Renal pelvis (tissue), 4 donors: Measurements from ENCODE around the gene IKZF2. TPM values are rescaled to one million over a fixed set of nuclear protein-coding genes. Genes with fewer than 3 reads are reported as not detected.

ENCODE experiments used
- DNase-seq: peaks from one replicate; pipeline ENCODE4 v3.0.0-alpha.2; 2013
- polyA plus RNA-seq, 3 donors: library from polyadenylated mRNA; unstranded; fragments of 120-200 nt; gene quantifications; one replicate each; pipeline ENCODE4 v1.2.1, GENCODE V29; 2013; ENCODE audit not compliant: insufficient read length in 3 of 3

Gene IKZF2
- polyA plus RNA-seq, 3 donors: 7.3 to 10.5 (median 10.0) TPM

DNA sequence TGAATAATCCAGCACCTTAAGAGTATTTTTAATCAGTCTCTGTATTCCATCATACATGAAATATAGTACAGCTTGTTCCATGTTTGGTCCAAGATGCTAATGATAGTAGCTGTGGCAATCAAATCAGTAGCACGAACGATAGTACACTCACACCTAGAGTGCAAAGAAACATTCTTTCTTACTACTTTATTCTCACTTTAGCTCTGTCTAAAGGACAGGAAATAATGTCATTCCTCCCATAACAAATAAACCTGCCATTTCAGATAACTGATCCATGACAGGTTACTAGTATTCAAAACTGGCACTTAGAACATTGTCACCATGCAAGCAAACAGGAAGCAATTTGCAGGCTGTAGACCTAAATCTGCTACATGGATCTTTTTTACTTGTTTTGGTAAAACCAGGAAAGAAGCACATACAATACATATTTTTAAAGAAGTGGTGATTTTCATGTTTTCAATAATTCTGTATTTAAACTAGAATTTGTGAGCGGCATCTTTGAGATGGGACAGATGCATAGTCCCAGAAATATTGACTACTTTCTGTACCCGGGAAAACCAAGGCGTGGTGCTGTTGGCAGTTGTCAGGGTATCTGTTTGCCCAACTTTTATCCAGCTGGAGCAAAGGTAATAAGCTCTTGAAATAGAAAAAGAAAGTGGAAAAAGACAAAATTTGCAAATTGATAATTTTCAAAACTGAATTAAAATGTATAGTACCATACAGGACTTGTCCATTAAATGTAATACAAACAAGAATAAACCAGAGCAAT, 49.5 kb downstream of the IKZF2 start:
- DNase-seq: no peak

DNA sequence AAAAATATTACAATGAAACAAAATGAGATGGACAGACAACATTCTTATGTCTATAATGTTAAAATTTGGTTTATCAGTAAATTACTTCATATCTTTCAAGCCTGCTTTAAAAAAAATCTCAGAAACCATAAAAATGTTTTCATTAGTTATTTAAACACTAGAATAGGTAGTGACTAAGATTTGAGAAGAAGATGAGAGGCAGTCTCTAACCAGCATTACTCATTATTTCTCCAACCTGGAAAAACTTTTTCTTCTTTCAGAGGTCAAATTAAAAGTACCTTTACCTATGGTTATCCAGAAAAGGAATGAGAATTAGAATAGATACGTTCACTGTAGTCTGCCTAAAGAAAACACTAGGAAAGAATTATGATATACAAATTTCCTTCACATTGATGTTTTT, 50.3 kb downstream of the IKZF2 start:
- DNase-seq: no peak

DNA sequence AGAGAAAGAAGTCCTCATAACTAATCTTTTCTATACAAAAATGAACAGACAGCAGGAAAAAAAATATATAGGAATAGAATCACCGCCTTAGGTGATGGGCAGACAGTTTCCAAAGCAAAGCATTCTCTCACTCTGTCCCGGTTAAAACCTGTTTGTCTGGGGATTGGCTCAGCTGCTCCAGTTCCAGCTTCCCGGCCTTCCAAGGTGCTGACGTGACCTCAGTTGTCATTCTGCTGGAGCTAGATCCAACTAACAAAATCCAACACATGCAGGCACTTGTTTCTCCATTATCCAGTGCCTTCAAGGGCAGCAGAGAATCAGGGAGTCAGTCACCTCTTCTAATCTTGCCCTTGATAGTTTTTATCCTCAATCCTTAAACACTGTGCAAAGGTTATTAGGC, 52.8 kb downstream of the IKZF2 start:
- no peak for DNase-seq

GRCh38 chr2:213091765-213092164, 59.6 kb downstream of the IKZF2 start:
- DNase-seq: no peak

DNA sequence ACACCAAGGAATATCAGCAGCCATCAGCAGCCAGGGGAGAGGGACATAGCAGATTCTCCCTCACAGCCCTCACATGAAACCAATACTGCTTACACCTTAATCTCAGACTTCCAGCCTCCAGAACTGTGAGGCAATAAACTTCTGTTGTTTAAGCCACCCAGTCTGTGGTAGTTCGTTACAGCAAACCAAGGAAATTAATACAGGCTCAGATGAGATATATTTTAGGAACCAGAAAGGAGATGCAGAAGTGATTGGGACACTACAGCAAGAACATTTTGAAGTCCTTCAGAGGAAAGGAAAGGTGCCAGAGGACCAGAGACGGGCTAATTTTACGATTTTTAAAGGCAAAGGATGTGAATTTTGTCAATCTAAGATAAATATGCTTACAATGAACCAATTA, 60.6 kb downstream of the IKZF2 start:
- no peak for DNase-seq

DNA sequence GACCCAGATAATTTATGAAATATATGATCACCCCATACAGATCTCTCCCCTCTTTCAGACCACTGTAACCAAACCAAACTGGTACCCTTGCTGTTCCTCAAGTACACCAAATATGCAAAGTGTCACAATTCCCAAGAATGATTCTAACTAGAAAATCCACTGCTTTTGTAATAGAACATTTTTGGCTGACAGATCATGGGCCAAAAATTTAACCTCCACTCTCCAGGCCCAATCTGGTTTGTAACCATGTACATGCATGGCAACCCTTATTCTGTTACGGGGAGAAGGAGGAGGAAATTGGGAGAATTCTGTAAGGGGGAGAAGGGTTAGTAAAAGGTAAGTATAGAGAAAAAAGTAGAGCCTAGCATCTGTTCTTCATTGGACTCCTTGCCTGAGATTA, 62.0 kb downstream of the IKZF2 start:
- DNase-seq: no peak

DNA sequence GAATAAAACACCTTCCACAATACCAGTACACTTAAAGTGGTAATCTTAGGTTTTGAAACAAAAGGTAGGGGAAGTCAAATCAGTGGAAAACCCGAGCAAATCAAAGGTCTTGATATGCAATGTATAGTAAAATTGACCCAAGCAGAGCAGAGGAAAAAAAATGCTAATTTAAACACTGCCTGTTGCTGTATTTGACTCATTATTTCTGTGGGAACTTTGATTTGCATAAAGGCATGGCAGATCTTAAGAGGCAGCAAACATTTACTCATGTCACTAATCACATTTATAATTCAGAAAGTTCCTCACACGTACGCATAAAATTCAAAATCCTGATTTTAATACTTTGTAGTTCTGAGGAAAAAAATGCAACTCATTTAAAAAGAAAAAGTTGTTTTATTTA, 64.4 kb downstream of the IKZF2 start:
- DNase-seq: no peak

GRCh38 chr2:213086571-213086970, 64.8 kb downstream of the IKZF2 start:
- no peak for DNase-seq

DNA sequence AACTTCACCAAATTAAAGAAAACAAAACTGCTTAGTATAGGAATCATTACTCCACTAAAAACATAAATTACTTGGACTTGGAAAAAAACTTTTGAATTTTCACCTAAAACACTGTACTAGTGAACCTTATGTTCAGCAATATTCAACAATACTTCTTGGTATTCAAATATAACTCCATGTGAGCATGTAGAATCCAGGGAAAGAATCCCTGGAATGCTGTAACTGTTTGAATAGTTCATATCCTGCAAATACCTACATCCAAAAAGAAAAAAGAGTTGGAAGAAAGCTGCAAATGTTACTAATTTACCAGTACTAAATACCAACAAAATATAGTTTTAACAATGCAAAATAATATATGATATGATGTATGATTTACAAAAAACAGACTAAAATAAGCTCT, 65.4 kb downstream of the IKZF2 start:
- no peak for DNase-seq

DNA sequence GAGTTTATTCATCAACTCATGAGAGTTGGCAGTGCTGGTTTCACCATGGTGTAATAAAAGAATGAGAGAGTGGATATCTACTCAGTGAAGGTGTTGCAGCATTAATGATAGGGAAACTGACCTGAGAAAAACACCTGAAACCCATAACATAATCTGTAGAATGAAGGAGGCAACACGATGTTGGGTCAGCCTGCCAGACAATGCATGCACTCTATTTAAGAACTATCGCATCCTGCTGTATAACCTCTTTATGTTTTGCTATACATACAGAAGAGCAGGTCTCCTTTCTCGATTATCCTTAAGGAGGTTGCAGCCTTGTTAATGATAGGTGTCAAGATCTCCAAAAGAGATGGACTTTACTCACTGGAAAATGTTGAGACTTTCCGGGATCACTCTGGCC, 65.9 kb downstream of the IKZF2 start:
- DNase-seq: no peak

DNA sequence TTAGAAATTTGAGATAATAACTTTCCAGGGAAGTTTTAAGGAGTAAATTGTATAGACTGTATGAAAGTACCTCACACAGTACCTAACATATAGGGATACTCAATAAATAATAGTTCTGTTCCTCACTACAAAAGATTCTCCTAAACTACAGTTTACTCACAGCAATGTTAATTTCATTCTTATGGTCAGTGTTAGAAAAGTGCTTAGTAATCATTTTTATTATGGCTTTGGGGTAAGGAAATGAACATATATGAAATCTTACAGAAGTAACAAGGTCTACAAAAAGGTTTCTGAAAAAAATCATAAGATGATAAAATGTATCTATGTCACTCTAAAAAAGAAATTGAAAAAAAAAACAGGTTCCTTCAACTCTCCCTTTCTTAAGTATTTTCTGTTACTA, 67.2 kb downstream of the IKZF2 start:
- DNase-seq: no peak

GRCh38 chr2:213080969-213081617, 70.3 kb downstream of the IKZF2 start:
- DNase-seq: no peak

DNA sequence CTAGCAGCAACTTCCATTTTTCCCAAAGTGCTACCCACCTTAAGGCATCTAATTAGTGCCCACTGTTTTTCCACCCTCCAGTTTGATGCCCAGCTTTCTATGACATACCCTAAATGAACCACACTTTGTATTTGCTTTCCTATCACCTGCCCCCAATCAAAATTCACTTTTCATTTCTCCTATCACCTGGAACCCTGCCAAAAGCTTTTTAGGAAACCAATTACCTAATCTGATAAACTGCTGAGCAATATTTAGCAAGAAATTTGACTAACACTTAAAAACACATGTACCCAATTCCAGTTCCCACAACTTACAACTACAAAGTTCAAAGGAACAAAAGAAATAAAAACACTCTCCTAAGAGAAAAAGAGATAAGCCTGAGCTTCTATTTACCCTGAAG, 71.7 kb downstream of the IKZF2 start:
- no peak for DNase-seq

GRCh38 chr2:213078686-213079085, 72.7 kb downstream of the IKZF2 start:
- DNase-seq: no peak

GRCh38 chr2:213069531-213069930, 81.9 kb downstream of the IKZF2 start:
- no peak for DNase-seq

GRCh38 chr2:213068676-213069359, 82.6 kb downstream of the IKZF2 start:
- no peak for DNase-seq

DNA sequence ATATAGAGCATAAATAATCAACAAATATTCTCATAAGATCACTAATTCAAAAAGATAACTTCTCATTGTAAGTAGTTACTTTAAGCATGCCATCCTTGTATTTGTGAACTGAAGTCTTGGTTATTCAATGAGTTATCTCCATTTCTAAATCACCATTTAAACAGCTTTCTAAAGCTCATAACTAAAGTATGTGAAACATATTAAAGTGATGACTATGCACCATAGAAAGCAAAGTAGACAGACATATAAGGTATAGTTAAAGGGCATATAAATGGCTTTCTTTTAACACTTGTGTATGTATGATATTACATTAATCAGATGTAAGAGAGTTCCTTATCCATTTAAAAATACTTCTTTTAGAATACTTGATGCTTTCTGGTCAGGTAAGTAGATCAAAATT, 83.5 kb downstream of the IKZF2 start:
- DNase-seq: no peak

GRCh38 chr2:213066443-213066743, 85.0 kb downstream of the IKZF2 start:
- DNase-seq: no peak

DNA sequence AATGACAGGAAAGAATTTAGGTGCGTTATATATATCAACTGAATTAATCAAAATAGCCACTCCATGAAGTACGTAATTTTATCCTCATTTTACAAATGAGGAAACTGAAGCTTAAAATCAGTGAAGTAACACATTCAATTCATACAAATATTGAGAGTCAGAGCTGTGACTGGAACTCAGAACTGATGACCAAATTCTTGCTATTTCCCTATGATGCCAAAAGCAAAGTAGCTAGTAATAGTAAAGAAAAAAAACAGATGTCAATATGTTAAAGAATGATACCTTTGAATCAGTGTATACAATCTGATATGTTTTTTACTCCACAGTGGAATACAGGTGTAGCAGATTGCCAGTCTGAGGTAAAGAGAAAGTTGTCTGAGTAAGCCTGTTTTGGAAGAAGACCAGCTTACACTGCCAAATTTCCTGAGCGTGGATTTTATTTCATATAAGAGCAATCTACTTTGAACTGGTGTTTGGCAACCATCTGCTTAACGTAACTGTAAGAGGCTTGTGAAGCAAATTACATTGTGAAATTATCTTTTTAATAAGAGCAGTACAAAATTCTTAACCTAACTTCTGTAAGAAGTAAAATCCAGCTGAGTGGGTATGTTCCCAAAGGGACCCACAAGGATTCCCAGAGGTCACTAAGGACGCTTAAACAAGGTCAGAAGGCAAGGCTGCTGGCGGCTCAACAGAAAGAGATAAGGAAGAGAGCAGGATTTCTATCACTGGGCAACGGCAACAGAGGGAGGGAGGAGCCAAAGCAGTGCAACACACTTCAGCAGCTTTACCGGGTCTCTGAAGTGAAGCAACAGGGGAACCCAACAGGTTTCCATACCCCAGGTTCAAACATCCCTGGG, 85.6 kb downstream of the IKZF2 start:
- DNase-seq: no peak

DNA sequence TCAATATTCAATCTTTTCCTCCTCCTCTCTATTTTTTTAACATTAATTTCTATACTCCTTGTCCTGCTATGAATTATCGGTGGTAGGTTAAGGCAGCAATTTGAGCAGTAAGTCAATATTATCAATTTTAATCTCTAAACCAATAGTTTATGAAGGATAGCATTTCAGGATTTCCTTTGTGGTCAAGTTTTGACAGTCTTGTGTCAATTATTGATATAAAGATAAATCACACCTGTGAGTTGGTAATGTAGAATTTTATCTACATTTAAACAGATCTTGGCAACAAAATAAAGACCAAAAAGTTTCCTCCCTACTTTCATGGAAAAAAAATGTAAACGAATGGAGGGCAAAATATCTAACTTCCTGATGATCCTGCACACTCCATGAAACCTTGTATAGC, 87.3 kb downstream of the IKZF2 start:
- DNase-seq: no peak

GRCh38 chr2:213057977-213058376, 93.4 kb downstream of the IKZF2 start:
- DNase-seq: no peak

DNA sequence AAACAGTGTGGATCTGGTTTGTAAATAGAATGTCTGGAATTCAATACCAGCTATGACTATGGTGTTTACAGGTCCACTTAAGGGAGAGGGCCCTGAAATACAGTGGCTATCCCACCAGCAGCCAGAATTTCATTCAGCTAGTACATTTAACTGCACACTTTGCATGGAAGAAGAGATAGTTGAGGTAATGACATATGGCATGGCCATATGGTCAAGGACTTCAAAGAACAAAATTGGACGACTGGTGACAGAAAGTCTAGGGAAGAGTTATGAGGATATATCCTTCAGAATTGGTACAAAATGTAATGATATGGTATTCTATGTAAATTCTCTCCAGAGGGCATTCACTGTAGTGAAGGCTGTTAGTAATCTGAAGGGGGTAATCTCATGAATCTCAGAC, 105.0 kb downstream of the IKZF2 start:
- no peak for DNase-seq

GRCh38 chr2:213043566-213043965, 107.8 kb downstream of the IKZF2 start:
- DNase-seq: no peak
